NCI-H1694 (cell line): ENCODE results near the gene ARSG.

ENCODE experiments used
- DNase-seq: peaks from one replicate; lab custom pipeline; 2025; lab: John Stamatoyannopoulos, UW

Gene ARSG

DNA sequence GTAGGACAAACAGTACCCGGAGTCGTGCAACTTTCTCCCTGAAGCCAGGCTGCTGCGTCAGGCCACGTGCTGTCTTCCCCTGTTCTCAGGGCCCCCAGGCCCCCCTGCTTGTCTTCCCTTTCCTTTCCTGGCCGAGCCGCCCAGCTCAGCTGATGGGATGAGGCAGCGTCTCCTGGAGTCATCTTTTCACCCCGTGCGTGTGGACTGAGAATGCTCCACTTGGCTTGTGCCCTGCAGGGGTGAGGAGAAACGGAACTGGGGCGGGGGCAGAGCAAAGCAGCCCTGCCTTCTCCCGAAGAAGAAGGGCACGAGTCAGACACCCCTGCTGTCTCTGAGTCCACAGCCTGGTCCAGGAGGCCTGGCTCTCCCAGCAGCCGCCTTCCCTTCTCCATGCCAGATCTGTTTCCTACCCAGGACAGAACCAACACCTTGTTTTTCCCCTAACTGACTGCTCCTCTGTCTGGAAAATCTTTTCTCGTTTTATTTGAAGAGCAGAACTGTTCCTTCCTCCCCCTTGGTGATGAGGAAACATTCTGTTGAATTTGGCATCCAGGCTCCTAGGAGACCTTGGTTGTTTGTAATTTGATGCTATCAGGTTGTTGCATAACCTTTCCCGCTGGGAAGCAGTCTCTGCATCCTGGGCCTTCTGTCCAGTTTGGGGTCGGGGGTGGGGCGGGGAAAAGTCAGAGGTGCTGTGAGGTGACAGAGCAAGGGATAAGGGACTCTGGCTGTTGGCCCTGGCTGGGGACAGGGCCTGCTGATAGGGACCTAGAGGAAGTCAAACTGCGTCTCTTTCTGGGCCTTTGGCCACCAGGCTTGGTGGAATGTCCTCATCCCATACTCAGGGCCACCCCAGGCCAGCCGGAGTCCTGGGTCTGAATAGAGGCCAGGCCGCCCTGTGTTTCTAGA is 87.2 kb downstream of the ARSG start:
- no peak for DNase-seq

DNA sequence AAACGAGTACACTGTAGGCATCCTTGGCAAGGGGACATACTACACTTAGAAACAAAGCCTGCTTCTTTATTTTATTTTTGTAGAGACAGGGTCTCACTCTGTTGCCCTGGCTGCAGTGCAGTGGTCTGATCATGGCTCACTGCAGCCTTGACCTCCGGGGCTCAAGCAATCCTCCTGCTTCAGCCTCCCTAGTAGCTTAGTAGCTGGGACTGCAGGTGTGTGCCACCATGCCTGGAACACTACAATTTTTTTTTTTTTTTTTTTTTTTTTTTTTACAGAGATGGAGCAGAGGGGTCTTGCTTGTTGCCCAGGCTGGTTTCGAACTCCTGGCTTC is 87.8 kb downstream of the ARSG start:
- DNase-seq = no peak

DNA sequence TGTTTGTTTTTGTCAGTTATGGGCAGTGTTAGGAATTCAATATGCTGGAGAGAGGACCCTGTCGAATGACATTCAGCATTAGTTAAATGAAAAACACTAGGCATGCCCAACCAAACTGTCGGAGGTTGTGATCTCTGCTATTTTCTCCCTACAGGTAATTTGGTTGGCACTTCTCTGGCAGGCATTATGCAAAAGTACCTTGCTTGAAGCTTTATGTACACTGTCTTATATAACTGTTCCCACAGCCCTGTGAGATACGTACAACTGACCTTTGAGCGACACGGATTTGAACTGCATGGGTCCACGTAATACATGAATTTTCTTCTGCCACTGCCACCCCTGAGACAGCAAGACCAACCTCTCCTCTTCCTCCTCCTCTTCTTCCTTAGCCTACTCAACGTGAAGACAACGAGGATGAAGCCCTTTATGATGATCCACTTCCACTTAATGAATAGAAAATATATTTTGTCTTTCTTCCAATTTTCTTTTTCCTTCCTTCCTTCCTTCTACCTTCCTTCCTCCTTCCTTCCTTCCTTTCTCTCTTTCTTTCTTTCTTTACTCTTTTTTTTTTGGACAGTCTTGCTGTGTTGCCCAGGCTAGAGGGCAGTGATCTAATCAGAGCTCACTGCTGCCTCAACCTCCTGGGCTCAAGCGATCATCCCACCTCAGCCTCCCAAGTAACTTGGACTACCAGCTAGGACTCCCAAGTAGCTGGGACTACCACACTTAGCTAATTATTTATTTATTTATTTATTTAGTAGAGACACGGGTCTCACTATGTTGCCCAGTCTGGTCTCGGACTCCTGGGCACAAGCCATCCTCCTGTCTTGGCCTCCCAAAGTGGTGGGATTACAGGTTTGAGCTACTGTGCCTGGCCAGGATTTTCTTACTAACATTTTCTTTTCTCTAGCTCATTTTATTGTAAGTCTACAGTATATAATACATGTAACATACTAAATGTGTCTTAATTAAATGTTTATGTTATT is 88.7 kb downstream of the ARSG start:
- DNase-seq = no peak

DNA sequence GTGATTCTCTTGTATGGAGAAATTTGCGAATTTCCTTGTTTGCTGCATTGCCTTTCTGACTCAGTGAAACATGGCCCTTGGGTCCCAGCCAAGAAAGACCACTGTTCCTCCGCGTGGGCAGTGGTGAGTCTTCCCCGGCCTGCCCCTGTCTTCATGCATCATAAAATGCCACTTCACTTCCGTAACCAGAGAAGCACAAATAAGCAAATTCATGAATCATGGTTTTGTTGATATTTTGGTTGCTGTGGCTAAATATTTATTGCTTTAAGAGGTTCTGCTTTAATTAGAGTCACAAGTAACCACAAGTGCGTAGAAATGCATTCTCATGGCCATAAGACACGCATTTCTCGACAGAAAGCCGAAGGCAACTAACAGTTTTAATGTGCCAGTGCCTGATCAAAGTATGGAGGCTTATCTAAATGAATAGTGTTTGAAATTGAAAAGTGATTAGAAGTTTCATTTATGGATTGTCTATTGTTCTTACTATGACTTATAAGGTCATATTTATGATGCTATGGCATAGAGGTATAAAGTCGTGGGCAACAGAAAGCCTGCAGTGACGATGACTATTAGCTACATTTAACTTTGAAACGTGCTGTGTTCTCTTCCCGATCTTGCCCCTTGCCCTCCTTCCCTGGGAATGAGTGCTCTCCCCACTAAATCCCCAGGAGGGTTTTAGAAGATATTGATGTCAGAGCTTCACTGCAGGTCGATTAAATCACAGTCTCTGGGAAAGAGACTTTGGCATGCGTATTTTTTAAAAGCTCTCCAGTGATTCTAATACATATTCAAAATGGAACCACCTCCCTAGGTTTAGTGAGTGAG is 90.0 kb downstream of the ARSG start:
- DNase-seq = no peak

DNA sequence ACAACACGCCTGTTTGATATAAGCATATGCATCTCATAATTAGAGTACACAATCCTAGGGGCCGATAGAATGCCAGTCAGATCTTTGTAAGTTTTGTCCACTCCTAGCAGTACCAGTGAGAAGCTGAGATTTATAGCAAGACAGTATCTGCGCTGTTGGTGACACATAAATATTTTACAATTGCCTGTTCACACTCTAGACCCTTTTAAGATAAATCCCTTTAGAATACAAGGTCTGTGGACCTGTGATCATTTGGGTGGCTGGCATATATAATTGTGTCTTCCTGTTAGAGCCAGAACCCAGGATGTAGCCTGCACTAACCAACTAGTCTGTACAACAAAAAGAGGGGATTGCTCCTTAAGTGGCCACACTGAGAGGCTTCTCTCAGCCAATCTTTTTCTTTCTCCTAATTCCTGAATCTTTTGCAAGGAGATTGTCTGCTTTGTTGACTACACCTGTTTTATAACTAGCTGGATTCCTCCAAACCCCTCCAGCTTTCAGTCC is 91.3 kb downstream of the ARSG start:
- no peak for DNase-seq

DNA sequence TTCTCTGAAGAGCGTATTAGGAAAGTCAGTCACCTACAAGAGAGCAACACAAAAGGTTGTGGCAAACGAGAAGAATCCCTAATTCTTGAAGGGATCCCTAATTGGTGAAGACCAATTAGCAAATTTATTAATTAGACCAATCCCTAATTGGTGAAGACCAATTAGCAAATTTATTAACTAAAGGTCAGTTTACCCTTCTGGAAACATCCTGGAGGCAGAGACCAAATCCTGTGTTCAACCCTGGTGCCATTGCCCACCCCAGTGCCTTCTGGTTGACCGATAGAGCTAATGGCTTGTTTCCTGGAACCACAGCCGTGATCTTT is 91.8 kb downstream of the ARSG start:
- DNase-seq = no peak

DNA sequence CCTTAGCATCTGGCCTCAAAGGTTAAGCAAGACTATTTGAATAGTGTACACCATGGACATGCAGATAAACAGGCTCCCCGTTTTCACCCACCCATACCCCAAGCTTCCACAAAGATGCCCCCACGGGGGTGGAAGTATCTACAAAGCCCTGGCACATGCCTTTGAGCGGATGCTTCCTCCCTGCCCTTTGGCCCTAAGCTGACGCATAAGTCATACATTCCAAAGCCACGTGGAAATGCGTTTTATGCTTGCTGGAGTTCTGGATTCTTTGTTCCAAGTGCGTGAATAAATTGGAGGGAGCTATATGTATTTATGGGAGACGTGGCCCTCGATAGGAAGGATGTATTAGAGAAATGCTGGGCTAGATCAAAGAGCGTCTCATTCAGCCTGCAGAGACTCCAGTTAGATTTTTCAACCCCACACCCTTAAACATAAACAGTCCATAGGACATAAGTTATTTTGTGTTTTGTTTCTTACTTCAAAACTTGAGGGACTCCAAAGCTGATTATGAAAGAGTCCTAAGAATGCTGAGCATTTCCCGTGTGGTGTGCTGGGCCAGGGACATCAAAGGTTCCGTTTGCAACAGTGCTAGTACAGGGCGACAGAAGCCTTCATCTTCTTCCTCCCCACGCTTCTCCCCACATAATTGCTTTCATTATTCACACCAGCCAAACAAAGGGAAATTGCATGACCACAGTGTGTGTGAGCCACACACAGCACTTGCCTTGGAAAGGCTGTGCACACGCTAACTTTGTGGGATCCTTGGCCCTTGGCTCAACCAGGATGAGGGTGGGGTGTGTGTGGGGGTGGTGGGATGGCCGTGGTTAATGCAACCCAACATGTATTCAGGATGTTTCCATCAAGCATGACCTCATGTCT is 92.4 kb downstream of the ARSG start:
- no peak for DNase-seq

DNA sequence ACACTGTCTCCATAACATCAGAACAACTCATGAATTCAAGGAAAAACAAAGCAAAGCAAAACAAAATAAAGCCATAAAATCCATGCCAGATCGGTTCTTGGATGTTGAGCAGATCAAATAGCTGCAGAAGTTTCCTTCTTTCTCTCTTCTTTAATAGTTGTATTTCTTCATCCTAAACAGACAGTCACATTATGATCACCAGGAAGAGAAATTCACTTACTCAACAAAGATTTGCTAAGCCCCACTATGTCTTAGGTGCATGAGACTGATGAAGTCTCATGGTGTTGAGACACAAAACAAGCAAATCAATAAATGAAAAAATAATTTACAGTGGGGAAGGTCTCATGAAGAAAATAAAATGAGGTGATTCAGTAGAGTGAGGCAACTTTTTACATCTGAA is 93.2 kb downstream of the ARSG start:
- DNase-seq = no peak

DNA sequence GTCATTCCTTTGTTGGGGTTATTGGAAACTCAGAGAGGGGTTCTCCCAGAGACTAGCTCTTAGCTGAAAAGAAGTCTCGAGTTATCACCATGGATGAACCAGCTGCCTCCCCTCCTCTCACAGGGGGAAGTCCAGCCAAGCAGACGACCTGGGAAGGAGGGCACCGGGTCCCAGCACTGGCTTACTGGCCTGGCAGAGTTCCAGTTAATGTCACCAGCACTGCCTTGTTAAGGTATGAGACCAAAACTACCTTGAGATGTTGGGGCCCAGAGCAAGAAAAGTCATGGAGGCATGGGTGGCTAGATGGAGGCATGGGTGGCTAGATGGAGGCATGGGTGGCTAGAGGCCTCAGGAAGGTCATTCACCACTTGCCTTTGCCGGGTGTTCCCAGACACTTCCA is 93.6 kb downstream of the ARSG start:
- no peak for DNase-seq

DNA sequence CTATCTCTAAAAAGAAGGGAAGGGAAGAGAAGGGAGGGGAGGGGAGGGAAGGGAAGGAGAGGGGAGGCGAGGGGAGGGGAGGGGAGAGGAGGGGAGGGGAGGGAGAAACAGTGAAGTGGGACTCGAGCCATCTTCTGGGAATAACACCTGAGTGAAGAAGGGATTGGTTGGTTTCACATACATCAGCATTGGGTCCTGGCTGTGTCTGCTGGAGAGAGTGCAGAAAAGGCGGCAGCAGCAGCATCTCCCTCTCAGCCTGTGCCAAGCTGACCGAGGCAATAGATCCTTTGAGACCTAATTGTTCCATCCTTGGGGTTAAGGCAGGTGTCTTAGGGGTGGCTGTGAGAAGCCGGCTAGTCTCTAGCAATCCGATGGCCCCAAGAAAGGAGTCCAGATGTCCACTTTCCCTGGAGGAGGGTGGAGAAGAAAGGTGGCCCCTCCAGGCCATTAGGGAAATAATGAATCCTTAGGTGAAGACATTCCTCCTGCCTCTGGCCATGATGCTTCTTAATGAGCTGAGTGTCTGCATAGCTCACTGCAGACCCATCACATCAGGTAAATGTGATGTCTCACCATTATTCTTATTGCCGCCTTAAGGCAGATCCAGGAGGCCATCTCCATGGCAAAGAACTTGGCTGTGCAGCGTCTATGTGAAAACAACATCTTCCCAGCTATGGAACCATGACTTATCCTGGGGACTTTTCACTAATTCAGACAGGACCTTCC is 94.4 kb downstream of the ARSG start:
- no peak for DNase-seq

DNA sequence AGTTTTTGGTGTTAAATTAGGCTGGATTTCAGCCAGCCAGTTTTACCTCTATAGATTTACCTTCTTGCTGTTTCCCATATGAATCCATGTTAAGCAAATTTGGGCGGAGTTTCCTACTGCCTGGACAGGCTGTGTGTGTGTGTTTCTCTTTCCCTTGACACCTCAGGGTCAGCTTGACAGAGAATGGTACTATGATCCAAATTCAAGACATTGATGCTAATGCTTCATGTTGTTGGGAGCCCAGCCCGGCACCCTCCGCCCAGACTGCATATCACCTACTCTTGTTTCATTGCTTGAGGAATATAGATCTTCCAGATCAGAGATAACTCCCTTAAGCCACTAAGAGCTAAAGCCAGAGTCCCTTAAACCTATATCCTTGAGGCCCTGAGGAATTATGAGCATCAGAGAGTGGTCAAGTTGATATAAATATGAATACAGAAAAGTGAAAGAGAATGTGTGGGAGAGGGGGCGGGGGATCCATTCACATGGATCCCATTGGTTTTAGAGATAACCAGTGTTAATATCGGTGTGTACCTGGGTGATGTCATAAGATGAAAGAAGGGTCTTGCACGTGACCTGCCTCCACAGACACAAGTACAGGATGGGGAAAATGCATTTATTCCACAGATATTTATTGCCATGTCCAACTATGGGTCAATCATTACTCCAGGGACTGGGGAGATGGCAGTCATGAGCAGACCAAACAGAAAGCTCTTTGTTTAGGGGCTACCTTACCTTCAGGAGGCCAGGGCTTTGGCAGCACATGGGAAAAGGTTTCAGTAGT is 96.3 kb downstream of the ARSG start:
- DNase-seq = no peak

DNA sequence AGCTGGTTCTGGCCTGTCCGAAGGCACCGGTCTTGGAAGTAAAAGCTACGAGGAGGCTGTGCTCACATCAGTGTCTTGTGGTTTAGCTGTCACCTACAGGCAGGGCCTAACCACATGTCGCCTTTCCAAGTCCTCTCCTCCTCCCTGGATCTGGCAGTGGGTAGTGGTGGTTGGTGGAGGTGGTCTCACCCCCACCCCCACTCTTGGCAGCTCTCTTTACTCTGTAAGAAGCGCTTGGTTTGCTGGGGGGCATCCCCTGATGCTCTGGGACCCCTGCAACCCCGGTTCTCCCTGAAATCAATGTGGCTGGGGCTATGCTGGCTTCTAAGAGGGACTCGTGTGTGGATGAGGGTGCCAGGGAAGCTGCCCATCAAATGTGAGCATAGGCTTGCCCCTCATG is 97.7 kb downstream of the ARSG start:
- no peak for DNase-seq

DNA sequence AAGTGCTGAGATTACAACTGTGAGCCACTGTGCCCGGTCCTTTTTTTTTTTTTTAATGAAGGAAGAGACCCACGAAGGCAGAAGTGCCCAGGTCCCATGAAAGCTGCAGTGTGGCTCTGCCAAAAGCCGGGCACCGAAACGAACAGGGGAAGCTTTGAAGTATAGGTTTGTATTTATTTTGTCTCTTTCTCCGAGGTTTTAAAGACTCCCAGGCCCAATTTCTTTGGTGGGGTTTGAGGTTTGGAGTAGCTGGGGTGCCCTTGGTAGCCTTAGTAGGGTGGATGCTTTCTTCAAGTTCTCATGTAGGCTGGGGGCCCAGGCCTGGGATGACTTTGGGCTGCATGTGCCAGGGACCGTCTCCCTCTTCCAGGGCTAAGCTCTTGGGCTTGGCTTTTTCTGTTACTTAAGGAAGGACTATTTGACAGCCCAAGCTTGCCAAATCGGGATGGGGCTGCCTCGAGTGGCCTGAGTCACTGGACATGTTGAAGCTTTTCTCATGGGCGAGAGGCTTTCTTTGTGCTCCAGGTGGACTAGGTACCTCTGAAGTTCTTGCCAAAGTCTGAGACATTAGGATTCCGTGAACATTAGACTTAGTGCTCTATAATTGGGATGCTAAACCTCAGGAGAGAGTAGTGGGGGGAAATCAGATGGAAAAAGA is 99.7 kb downstream of the ARSG start:
- no peak for DNase-seq

DNA sequence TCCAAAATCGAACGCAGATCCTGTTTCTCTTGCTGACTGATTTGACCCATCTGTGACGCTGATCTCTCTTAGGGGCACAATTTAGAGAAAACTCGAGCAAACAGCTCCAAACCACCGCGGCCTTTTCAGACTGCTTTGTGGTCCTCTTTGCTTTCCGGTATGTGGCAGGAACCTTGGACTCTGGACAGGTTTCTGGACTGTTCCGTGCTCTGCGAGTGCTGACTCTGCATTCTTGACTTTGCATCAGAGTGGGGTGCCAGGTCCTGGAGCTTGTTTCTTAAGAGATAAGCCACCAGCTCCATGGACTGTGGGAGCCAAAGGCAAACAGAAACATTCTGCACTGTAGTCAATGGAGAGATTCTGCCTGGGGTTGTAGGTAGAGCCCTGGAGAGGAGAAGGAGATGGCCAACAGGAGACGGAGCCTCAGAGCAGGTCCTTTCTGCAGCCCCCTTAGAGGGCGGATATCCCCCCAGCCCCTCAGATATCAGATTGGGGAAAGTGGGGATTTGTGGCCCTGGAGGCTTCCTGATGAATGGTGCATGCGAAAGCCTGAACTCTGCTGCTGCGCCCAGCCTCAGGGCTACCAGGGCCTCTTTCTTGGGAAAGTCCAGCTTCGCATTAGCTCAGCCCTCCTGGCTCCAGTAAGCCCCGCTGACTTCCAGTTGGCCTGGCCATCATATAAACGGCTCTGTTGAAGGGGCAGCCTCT is 100.4 kb downstream of the ARSG start:
- DNase-seq = no peak

DNA sequence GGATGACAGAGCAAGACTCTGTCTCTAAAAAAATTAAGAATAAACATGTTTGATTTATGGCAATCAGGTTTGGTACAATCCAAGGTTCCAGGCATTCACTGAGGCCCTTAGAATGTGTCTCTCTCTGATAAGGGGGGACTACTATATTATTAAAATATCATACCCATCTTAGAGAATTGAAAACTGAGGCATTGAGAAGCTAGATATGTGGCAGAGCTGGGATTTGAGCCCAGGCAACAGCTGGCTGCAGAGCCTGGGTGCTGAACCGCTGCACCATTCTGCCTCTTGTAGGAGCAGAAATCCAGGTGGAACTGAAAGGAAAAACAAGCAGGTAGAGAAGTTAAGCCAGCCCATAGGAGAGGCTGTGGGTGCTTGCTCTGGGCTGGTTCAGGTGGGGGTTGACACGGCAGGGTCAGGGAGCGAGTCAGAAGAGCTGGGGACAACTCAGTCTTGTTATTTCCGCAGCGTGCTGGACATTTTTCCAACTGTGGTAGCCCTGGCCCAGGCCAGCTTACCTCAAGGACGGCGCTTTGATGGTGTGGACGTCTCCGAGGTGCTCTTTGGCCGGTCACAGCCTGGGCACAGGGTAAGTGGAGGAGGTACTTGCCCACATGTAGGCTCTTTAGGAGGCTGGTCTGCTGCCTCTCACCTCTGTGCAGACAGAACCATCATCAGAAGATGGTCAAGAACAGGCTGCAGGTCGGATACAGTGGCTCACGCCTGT is 103.5 kb downstream of the ARSG start:
- no peak for DNase-seq

DNA sequence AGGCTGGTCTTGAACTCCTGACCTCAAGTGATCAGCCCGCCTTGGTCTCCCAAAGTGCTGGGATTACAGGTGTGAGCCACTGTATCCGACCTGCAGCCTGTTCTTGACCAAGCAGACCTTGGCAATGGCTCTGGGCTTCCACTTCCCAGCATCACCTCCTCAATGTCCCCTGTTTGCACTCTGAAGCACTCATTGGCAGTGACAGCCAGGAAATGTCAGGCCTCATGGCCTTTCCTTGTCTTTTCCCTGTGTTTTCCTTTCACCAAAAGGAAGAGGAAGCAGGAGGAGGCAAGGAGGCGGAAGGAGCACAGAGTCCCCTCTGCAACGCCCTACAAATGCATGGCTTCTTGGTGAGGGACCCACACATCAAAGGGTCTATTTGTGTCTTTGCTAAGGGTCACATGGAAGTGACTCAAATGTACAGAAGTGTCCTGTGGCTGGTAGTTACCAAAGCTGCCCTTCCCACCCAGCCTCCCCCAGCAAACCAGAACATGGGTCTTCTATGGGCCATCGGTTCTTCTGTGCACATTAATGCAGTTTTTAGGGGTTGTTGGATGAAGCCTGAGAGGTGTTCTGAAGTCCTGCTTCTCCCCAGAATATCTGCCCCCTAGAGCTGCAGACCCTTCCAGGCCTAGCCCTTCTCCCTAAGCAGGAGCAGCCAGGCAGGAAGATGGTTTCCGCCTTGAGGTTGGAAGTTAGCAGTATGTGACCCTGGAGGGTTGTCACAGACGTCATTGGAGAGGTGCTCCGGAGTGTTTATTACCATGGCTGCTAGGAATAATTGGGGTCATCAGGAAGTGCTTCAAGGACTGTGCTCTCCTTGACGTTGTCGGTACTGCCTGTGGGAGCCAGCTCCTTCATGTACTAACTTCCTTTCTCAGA is 105.2 kb downstream of the ARSG start:
- no peak for DNase-seq

DNA sequence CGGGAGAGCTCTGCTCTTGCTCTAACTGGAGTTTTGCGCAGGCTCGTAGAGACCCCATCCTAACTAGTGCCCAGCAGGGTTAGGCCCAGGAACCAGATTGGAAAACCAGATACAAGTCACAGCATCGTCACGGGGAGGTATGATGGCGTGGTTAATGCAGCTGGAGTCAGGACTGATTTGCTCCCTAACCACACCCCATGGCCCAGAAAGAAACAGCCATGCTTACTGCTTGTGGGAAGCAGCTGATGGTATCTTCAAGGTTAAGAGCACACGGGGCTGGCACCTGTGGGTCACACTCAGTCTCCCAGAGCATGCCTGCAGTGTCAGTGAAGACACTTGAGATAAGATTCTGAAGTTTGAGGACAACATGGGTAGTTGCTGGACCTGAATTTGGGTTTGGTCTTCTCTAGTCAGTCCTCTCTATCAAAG is 105.8 kb downstream of the ARSG start:
- DNase-seq = no peak
